Measurements from ENCODE around the gene EDC3. TPM values are rescaled to one million over a fixed set of nuclear protein-coding genes. Genes with fewer than 3 reads are reported as not detected.

The EDC3 gene
- total RNA-seq, 1 donor from 2014 or later = 49.5 TPM

DNA sequence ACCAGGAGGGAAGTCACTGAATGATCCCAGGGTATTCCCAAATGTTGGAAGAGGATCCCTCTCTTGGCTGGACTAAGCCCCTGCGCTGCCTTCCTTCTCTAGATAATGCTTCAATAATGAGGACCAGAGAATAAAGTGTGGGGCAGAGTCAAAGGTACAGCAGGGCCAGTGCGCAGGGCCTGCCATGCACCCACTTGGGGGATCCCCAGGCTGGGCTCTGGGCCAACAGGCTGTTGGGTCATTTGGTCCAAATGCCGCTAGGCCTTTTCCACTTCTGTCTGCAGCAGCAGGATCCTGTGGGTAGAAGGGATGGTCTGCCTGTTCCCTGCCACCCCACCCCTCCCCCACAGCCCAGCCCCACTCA lies 85.9 kb downstream of the EDC3 start:
- TF ChIP-seq, protein P1, sequence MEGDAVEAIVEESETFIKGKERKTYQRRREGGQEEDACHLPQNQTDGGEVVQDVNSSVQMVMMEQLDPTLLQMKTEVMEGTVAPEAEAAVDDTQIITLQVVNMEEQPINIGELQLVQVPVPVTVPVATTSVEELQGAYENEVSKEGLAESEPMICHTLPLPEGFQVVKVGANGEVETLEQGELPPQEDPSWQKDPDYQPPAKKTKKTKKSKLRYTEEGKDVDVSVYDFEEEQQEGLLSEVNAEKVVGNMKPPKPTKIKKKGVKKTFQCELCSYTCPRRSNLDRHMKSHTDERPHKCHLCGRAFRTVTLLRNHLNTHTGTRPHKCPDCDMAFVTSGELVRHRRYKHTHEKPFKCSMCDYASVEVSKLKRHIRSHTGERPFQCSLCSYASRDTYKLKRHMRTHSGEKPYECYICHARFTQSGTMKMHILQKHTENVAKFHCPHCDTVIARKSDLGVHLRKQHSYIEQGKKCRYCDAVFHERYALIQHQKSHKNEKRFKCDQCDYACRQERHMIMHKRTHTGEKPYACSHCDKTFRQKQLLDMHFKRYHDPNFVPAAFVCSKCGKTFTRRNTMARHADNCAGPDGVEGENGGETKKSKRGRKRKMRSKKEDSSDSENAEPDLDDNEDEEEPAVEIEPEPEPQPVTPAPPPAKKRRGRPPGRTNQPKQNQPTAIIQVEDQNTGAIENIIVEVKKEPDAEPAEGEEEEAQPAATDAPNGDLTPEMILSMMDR (IDR thresholded peaks at IDR 0.05) = no peak
- Mint-ChIP-seq H3K27ac (no peak overlapping the region), H3K36me3 (ENCODE audit: low read depth) (no peaks in the 10 kb centered on the region), H3K9me3 (no peaks in the 10 kb centered on the region), H3K4me1 (no peaks in the 10 kb centered on the region), H3K4me3 (no peak overlapping the region), H3K27me3 (no peaks in the 10 kb centered on the region)
- intact Hi-C loops (cut with micrococcal nuclease) = loop anchor here (10.0 kb wide), 1 partner anchor 975 kb away; the partner anchor contains the start of gene NPTN
- POLR2A ChIA-PET = no interaction called here
- CTCF ChIA-PET = no interaction called here
- no peak for DNase-seq
- ATAC-seq (ENCODE audit: low read depth) = no peak

DNA sequence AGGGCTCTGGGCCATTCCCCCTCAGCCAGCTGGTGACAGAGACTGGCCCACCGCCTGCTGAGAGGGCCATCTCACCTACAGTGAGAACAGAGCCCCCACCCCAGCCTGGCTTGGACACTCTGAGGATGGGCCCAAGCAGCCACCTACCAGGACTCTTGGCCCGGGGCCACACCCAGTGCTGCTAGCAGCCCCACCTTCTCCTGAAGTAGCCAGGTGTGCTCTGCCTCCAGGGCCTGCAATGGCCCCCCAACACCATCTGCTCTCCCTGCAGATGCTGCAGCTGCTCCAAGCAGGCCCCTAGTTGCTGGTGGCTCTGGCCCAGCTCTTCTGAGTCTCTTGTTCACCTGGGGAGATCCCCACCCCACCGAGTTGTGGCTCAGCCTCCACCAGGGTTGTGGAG lies 87.0 kb downstream of the EDC3 start:
- ATAC-seq (ENCODE audit: low read depth) (no peak), DNase-seq (no peak)
- Mint-ChIP-seq H3K36me3 (ENCODE audit: low read depth) (no peaks in the 10 kb centered on the region), H3K27ac (no peak overlapping the region), H3K9me3 (no peaks in the 10 kb centered on the region), H3K4me3 (no peak overlapping the region), H3K4me1 (no peaks in the 10 kb centered on the region), H3K27me3 (no peaks in the 10 kb centered on the region)
- intact Hi-C loops (cut with micrococcal nuclease) = no loop called here
- ChIA-PET POLR2A (no interaction called here), CTCF (no interaction called here)
- TF ChIP-seq, protein P1 (IDR thresholded peaks at IDR 0.05) = no peak

DNA sequence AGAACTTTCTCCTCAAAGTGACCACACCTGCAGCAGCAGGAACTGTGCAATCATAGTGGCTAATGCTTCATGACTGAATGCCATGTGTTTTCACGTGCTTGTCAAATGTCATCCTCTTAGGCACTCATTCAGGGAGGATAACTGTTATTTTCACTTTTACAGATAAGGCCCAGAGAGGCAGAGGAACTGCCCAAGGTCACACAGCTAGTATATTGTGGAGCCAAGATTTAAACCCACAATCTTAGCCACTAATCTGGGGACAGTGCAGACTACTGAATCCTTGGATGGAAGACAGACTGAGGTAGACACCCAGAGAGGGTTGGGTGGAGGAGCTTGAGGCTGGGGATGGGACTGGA lies 90.1 kb downstream of the EDC3 start:
- intact Hi-C loops (cut with micrococcal nuclease) = no loop called here
- H3K27me3 Mint-ChIP-seq = no peaks in the 10 kb centered on the region
- no peaks in the 10 kb centered on the region for H3K4me1 Mint-ChIP-seq
- H3K36me3 Mint-ChIP-seq (ENCODE audit: low read depth) = no peaks in the 10 kb centered on the region
- no peaks in the 10 kb centered on the region for H3K9me3 Mint-ChIP-seq
- ATAC-seq (ENCODE audit: low read depth) (no peak), DNase-seq (no peak)
- ChIA-PET POLR2A (no interaction called here), CTCF (no interaction called here)
- TF ChIP-seq, protein P1 (IDR thresholded peaks at IDR 0.05) = no peak
- H3K27ac Mint-ChIP-seq = no peak overlapping the region
- H3K4me3 Mint-ChIP-seq = no peak overlapping the region

DNA sequence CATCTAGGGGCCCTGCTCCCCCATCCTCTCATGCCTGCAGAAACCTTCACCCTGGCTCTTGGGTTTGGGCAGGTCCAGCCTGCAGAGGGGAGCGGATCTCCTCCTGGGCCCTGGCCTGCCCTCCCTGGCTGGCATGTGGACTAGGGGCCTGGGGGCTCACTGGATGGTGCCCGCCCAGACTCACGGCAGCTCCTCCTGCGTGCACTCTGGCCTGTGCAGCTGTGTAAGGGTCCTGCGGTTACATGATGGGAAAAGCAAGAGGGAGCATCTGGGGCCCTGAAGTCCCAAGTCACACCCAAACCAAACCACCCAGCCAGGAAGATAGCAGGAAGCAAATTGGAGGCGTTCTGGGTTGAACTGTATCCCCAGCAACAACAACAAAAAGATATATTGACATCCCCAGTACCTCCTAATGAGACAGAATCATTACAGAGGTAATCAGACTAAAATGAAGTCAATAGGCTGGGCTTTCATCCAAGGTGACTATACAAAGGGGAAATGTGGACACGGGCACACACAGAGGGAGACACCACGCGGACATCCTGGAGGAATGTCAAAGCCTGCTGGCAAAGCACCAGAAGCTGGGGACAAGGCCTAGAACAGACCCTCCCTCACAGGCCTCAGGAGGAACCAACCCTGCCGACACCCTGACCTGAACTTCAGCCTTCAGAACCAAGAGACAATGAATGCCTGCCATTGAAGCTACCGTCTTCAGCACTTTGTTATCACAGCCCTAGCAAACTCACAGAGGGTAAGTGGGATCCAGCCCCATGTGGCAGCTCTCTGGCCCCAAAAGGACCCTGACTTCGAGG lies 90.6 kb downstream of the EDC3 start:
- DNase-seq (no peak), ATAC-seq (ENCODE audit: low read depth) (no peak)
- H3K4me3 Mint-ChIP-seq = no peak overlapping the region
- no peaks in the 10 kb centered on the region for H3K36me3 Mint-ChIP-seq (ENCODE audit: low read depth)
- CTCF ChIA-PET = interaction anchor here (1.0 kb wide), 1 partner anchor 16 kb away, joined by 3 read pairs; no protein-coding TSS in a partner anchor
- no peaks in the 10 kb centered on the region for H3K27me3 Mint-ChIP-seq
- H3K4me1 Mint-ChIP-seq = no peaks in the 10 kb centered on the region
- H3K9me3 Mint-ChIP-seq = no peaks in the 10 kb centered on the region
- intact Hi-C loops (cut with micrococcal nuclease) = no loop called here
- H3K27ac Mint-ChIP-seq = no peak overlapping the region
- TF ChIP-seq, protein P1 (IDR thresholded peaks at IDR 0.05) = no peak
- POLR2A ChIA-PET = no interaction called here

DNA sequence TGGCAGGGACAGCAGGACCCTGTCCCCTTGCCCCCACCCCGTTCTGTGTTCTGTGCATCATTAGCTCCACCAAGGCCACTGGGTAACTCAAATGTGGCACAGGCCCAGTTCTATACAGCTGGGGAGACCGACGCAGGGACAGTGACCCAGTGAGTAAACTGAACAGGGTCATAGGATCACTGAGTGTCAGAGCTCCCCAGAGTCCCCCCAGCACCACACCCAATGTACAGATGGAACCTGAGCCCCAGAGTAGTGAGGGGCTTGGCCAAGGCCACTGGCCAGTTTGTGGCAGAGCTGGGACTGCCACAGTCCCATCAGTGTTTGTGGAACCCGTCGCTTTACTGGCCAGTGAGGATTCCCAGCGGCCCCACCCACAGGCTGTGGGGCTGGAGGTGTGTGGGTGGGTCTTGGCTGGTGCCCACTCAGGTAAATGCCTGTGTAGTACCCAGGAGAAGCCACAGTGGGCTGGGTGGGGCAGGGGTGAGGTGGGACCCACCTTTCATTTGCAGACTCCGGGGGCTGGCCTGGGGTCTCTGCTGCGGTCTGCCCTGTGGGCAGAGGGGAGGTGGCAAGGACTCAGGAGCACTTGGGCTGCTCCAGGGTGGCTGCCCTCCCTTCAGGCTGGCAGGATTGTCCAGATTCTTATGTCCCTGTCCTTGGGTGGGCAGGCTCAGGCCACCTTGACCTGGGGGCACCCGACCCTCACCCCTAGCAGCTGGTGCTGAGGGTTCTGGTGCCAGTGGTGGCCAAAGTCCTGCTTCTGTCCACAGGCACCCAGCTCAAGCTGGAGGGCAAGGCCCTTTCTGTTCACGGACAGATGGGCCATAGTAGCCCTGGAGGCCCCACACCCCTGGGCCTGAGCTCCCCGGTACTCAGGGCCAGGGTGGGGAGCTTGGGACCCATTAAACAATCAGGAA lies 91.8 kb downstream of the EDC3 start:
- Mint-ChIP-seq H3K36me3 (ENCODE audit: low read depth) (no peaks in the 10 kb centered on the region), H3K27ac (no peak overlapping the region), H3K27me3 (no peaks in the 10 kb centered on the region), H3K4me1 (peaks cover 5% of the 10 kb centered on the region), H3K4me3 (no peak overlapping the region), H3K9me3 (no peaks in the 10 kb centered on the region)
- no peak for ATAC-seq (ENCODE audit: low read depth)
- POLR2A ChIA-PET = no interaction called here
- no peak for DNase-seq
- TF ChIP-seq, protein P1 (IDR thresholded peaks at IDR 0.05) = no peak
- CTCF ChIA-PET = interaction anchor here (1.0 kb wide), 1 partner anchor 17 kb away, joined by 3 read pairs; no protein-coding TSS in a partner anchor
- intact Hi-C loops (cut with micrococcal nuclease) = no loop called here
